ENCODE measurements around the gene LRMDA. TPM values are rescaled to one million over a fixed set of nuclear protein-coding genes. Genes with fewer than 3 reads are reported as not detected.

The LRMDA gene
- total RNA-seq, 4 donors from 2014 or later, result 9.8 to 18.6 (median 15.8) TPM

GRCh38 chr10:76547352-76547972 lies 1116.0 kb downstream of the LRMDA start:
- H3K36me3 ChIP-seq, result no peaks in the 10 kb centered on the region
- peaks cover 0 to 40% (median 3%) of the 10 kb centered on the region in 4 donors for H3K4me1 ChIP-seq
- no peaks in the 10 kb centered on the region for H3K9me3 ChIP-seq
- H3K27me3 ChIP-seq, result no peaks in the 10 kb centered on the region
- peak overlapping the region in 1 of 4 donors; percentile 20 for H3K4me3 ChIP-seq
- peak; percentile 86 to 98 for DNase-seq (ENCODE audit: low spot score in 2 of 2)
- TF ChIP-seq, protein P1, sequence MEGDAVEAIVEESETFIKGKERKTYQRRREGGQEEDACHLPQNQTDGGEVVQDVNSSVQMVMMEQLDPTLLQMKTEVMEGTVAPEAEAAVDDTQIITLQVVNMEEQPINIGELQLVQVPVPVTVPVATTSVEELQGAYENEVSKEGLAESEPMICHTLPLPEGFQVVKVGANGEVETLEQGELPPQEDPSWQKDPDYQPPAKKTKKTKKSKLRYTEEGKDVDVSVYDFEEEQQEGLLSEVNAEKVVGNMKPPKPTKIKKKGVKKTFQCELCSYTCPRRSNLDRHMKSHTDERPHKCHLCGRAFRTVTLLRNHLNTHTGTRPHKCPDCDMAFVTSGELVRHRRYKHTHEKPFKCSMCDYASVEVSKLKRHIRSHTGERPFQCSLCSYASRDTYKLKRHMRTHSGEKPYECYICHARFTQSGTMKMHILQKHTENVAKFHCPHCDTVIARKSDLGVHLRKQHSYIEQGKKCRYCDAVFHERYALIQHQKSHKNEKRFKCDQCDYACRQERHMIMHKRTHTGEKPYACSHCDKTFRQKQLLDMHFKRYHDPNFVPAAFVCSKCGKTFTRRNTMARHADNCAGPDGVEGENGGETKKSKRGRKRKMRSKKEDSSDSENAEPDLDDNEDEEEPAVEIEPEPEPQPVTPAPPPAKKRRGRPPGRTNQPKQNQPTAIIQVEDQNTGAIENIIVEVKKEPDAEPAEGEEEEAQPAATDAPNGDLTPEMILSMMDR (IDR thresholded peaks at IDR 0.05), result peak; percentile 77 to 85 (median 80)
- TF ChIP-seq EP300 (IDR thresholded peaks at IDR 0.05), result peak in 1 of 2 donors; percentile 25
- TF ChIP-seq POLR2A (IDR thresholded peaks at IDR 0.05), result no peak
- peak overlapping the region in 1 of 4 donors; percentile 31 for H3K27ac ChIP-seq
- WGBS, 2 donors, result 28% methylated on average over 11 of the region's 11 CpGs

- H3K4me1 ChIP-seq, result peaks cover 0 to 40% (median 3%) of the 10 kb centered on the region in 4 donors
- H3K27ac ChIP-seq, result no peak overlapping the region
- no peaks in the 10 kb centered on the region for H3K9me3 ChIP-seq
- DNase-seq (ENCODE audit: low spot score in 2 of 2), result no peak
- WGBS, 2 donors, result 80 to 90% methylated on average over 1 of the region's 1 CpG
- no peaks in the 10 kb centered on the region for H3K36me3 ChIP-seq
- TF ChIP-seq EP300 (IDR thresholded peaks at IDR 0.05) (no peak), POLR2A (IDR thresholded peaks at IDR 0.05) (no peak)
- TF ChIP-seq, protein P1 (IDR thresholded peaks at IDR 0.05), result no peak
- H3K27me3 ChIP-seq, result no peaks in the 10 kb centered on the region
- H3K4me3 ChIP-seq, result no peak overlapping the region
Measured at GRCh38 chr10:76548716-76549115, 1117.3 kb downstream of the LRMDA start.

DNA sequence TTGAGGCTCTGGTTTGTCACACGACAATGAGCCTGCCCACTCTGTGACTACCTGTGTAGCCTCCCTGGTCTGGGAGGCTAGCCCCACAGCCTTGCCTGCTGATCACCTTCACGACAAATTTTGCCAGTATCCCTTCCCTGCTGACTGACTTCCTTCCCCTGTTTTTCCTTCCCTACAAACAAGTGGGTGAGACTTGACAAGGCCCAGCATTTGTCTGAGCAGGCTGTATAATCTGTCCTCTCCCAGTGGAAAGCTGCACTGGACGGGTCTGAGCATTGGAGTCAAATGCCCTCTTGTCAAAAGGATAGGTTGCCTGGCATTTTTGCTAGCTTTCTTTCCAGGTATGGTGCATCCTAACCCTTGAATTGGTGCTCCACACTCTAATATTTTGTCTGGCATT lies 1117.7 kb downstream of the LRMDA start:
- no peak for DNase-seq (ENCODE audit: low spot score in 2 of 2)
- Histone ChIP-seq H3K27me3 (no peaks in the 10 kb centered on the region), H3K4me1 (peaks cover 0 to 36% (median 3%) of the 10 kb centered on the region in 4 donors), H3K36me3 (no peaks in the 10 kb centered on the region), H3K9me3 (no peaks in the 10 kb centered on the region), H3K4me3 (no peak overlapping the region), H3K27ac (no peak overlapping the region)
- TF ChIP-seq POLR2A (IDR thresholded peaks at IDR 0.05) (no peak), EP300 (IDR thresholded peaks at IDR 0.05) (no peak)
- TF ChIP-seq, protein P1 (IDR thresholded peaks at IDR 0.05), result no peak
- WGBS, 2 donors, result 90 to 98% methylated on average over 3 of the region's 3 CpGs

GRCh38 chr10:76550806-76551205 lies 1119.4 kb downstream of the LRMDA start:
- no peak overlapping the region for H3K4me3 ChIP-seq
- no peaks in the 10 kb centered on the region for H3K27me3 ChIP-seq
- no peaks in the 10 kb centered on the region for H3K9me3 ChIP-seq
- DNase-seq (ENCODE audit: low spot score in 2 of 2), result no peak
- peaks cover 0 to 20% (median 4%) of the 10 kb centered on the region in 4 donors for H3K4me1 ChIP-seq
- 25 to 45% methylated on average over 1 of the region's 1 CpG for WGBS, 2 donors
- H3K36me3 ChIP-seq, result no peaks in the 10 kb centered on the region
- peak overlapping the region in 1 of 4 donors; percentile 13 for H3K27ac ChIP-seq
- no peak for TF ChIP-seq POLR2A (IDR thresholded peaks at IDR 0.05)
- no peak for TF ChIP-seq EP300 (IDR thresholded peaks at IDR 0.05)
- TF ChIP-seq, protein P1 (IDR thresholded peaks at IDR 0.05), result no peak

- Histone ChIP-seq H3K27ac (no peak overlapping the region), H3K4me1 (peaks cover 0 to 10% (median 4%) of the 10 kb centered on the region in 4 donors), H3K9me3 (no peaks in the 10 kb centered on the region), H3K36me3 (no peaks in the 10 kb centered on the region), H3K4me3 (no peak overlapping the region), H3K27me3 (no peaks in the 10 kb centered on the region)
- WGBS, 2 donors, result 72 to 92% methylated on average over 1 of the region's 1 CpG
- DNase-seq (ENCODE audit: low spot score in 2 of 2), result no peak
- TF ChIP-seq POLR2A (IDR thresholded peaks at IDR 0.05) (no peak), EP300 (IDR thresholded peaks at IDR 0.05) (no peak)
- TF ChIP-seq, protein P1 (IDR thresholded peaks at IDR 0.05), result no peak
Measured at GRCh38 chr10:76552091-76552873, 1120.9 kb downstream of the LRMDA start.

Measured in tibial nerve (tissue), 4 donors.